Dermis lymphatic vessel endothelial cell (primary cell): Measurements from ENCODE around the gene MEF2B. TPM values are rescaled to one million over a fixed set of nuclear protein-coding genes. Genes with fewer than 3 reads are reported as not detected.

Source experiments
- total RNA-seq: library from RNA; depleted of rRNA; stranded (reverse); fragments of >200 nt; gene quantifications from 2 replicates; pipeline ENCODE4 v1.2.1, GENCODE V29; 2014

Gene MEF2B
- total RNA-seq: not detected in 2 replicates

GRCh38 chr19:19170053-19170872, at the start of gene MEF2B:
Gene MEF2B, minus strand, starts transcription at chr19:19170263. Its CDS starts 19,528 bp downstream, at chr19:19150735.

GRCh38 chr19:19211499-19212420, 41.7 kb upstream of the MEF2B start, which contains the start of gene NCAN:
Gene NCAN, plus strand, starts transcription at chr19:19211958. Its CDS starts 4,996 bp downstream, at chr19:19216954.

GRCh38 chr19:19203012-19203856, 33.2 kb upstream of the MEF2B start, which contains the start of gene NR2C2AP:
Gene NR2C2AP, minus strand, starts transcription at chr19:19203414. Its CDS starts 354 bp downstream, at chr19:19203060.

GRCh38 chr19:19192078-19192882, 22.2 kb upstream of the MEF2B start, which contains the start of the genes BORCS8 and RFXANK:
Gene BORCS8, minus strand, starts transcription at chr19:19192152. Its CDS starts 35 bp downstream, at chr19:19192117.
Gene RFXANK, plus strand, starts transcription at chr19:19192258. Its CDS starts 1,689 bp downstream, at chr19:19193947.

GRCh38 chr19:19138109-19138981, 31.7 kb downstream of the MEF2B start, which contains the start of gene TMEM161A:
Gene TMEM161A, minus strand, starts transcription at chr19:19138478. Its CDS starts 50 bp downstream, at chr19:19138428.

Other genes starting within 250 kb of the MEF2B start
- 86.9 and 124 TPM in 2 replicates for gene HOMER3, start 229.0 kb downstream of the MEF2B start, total RNA-seq
- 13.3 and 14.4 TPM in 2 replicates for gene SUGP2, start 136.7 kb downstream of the MEF2B start, total RNA-seq
- 37.1 and 38.9 TPM in 2 replicates for gene ARMC6, start 136.7 kb downstream of the MEF2B start, total RNA-seq
- gene SLC25A42, start 106.3 kb downstream of the MEF2B start, total RNA-seq: 4.1 and 4.3 TPM in 2 replicates
- 9.6 and 14.1 TPM in 2 replicates for gene TMEM161A, start 31.8 kb downstream of the MEF2B start, total RNA-seq
- gene BORCS8, start 21.9 kb upstream of the MEF2B start, total RNA-seq: 12.0 and 18.3 TPM in 2 replicates
- gene RFXANK, start 22.0 kb upstream of the MEF2B start, total RNA-seq: 65.5 and 82.9 TPM in 2 replicates
- 6.2 and 6.7 TPM in 2 replicates for gene NR2C2AP, start 33.2 kb upstream of the MEF2B start, total RNA-seq
- not detected in 2 replicates for gene NCAN, start 41.7 kb upstream of the MEF2B start, total RNA-seq
- gene TM6SF2, start 103.0 kb upstream of the MEF2B start, total RNA-seq: not detected in 2 replicates
- gene SUGP1, start 150.2 kb upstream of the MEF2B start, total RNA-seq: 21.3 and 23.0 TPM in 2 replicates
- 25.2 and 26.7 TPM in 2 replicates for gene MAU2, start 150.6 kb upstream of the MEF2B start, total RNA-seq
- 34.0 and 40.5 TPM in 2 replicates for gene GATAD2A, start 235.4 kb upstream of the MEF2B start, total RNA-seq